Measurements from ENCODE around the gene MAPKAP1.

- TF ChIP-seq POLR2A (IDR thresholded peaks at IDR 0.05; ENCODE audit: low read depth, low read length) (no peak), POLR2AphosphoS5 (IDR thresholded peaks at IDR 0.05; ENCODE audit: low read depth, low read length) (no peak), TAF1 (IDR thresholded peaks at IDR 0.05; ENCODE audit: low read depth, low read length) (no peak), PAX5 (IDR thresholded peaks at IDR 0.05; ENCODE audit: insufficient read depth, low read length, severe bottlenecking) (no peak), SPI1 (IDR thresholded peaks at IDR 0.05; ENCODE audit: low read depth, low read length) (no peak)
Measured at GRCh38 chr9:125613141-125613540, 93.9 kb downstream of the MAPKAP1 start.
